GM12878 (cell line): ENCODE results near the gene PTGIS. TPM values are rescaled to one million over a fixed set of nuclear protein-coding genes. Genes with fewer than 3 reads are reported as not detected.

Experiments used
- ATAC-seq: fragments of 200-7000 bp; cut with Tn5 transposase; 3 replicates; pipeline ENCODE4 v1.9.1; 2020; ENCODE audit warnings: mild to moderate bottlenecking, moderate library complexity
- BruUV-seq: library from RNA; stranded (reverse); fragments of 400-500 nt; replicated peaks from 2 replicates; lab custom pipeline; 2021; lab: Mats Ljungman, UMichigan
- CTCF ChIA-PET: fragments of 300-600 bp; sonication (Branson Sonifier 250); formaldehyde crosslinking; extraction: SDS; loops from one replicate; lab custom pipeline; 2021; ENCODE audit warnings: inconsistent platforms; lab: Yijun Ruan, JAX
- POLR2A ChIA-PET: fragments of 350-600 bp; formaldehyde crosslinking; extraction: SDS; loops from one replicate; lab custom pipeline; 2021; ENCODE audit warnings: inconsistent platforms; lab: Charles Lee
- RAD21 ChIA-PET: fragments of 300-600 bp; sonication (Branson Sonifier 250); formaldehyde crosslinking; loops from one replicate; lab custom pipeline; 2023; ENCODE audit warnings: antibody characterized with exemption; ENCODE audit not compliant: unreplicated experiment; lab: Charles Lee
- SMC1A ChIA-PET: fragments of 300-600 bp; sonication (Branson Sonifier 250); formaldehyde crosslinking; loops from one replicate; lab custom pipeline; 2023; ENCODE audit not compliant: unreplicated experiment, uncharacterized antibody; lab: Charles Lee
- DNase-seq: peaks from one replicate; pipeline ENCODE4 v3.0.0-alpha.2; 2011; ENCODE audit warnings: low read depth, low spot score
- FAIRE-seq: peaks from 3 replicates; lab custom pipeline; 2011; peaks lifted over from hg19 to GRCh38; lab: Jason Lieb, UNC
- H2AFZ ChIP-seq: 2 replicates; pipeline ENCODE4 v1.6.0; 2011; ENCODE audit warnings: low read depth, low read length, control low read depth; ENCODE audit not compliant: control insufficient read depth
- H3K27ac ChIP-seq: 2 replicates; pipeline ENCODE4 v1.5.1; 2011; ENCODE audit warnings: control low read depth; ENCODE audit not compliant: control insufficient read depth, insufficient read depth
- H3K27me3 ChIP-seq, 2 experiments: replicated peaks in 1 of 2; 2 replicates each; pipeline versions ENCODE4 v1.6.0 to v1.6.1; 2011; ENCODE audit warnings: low read length in 1 of 2; ENCODE audit not compliant: control insufficient read depth in 2 of 2, insufficient read depth in 2 of 2
- H3K36me3 ChIP-seq, 2 experiments: 2 replicates each; pipeline ENCODE4 v1.5.1; 2011; ENCODE audit warnings: low read length in 1 of 2; ENCODE audit not compliant: control insufficient read depth in 2 of 2, insufficient read depth in 2 of 2
- H3K4me1 ChIP-seq: 2 replicates; pipeline ENCODE4 v1.6.1; 2011; ENCODE audit warnings: mild to moderate bottlenecking, low read length, moderate library complexity, mixed read lengths; ENCODE audit not compliant: control insufficient read depth, insufficient read depth
- H3K4me2 ChIP-seq: 2 replicates; pipeline ENCODE4 v1.6.0; 2011; ENCODE audit warnings: control low read depth; ENCODE audit not compliant: control insufficient read depth, insufficient read depth
- H3K4me3 ChIP-seq: fragments of 200-600 bp; sonication (generic); 2 replicates; pipeline ENCODE4 v1.5.1; 2016
- H3K79me2 ChIP-seq: 2 replicates; pipeline ENCODE4 v1.6.0; 2011; ENCODE audit warnings: low read length; ENCODE audit not compliant: control insufficient read depth, insufficient read depth
- H3K9ac ChIP-seq: 2 replicates; pipeline ENCODE4 v1.8.0; 2011; ENCODE audit warnings: low read length, control low read depth, mixed read lengths; ENCODE audit not compliant: control insufficient read depth, insufficient read depth
- H3K9me3 ChIP-seq: replicated peaks from 3 replicates; pipeline ENCODE4 v1.5.1; 2011; ENCODE audit warnings: mild to moderate bottlenecking, low read length; ENCODE audit not compliant: control insufficient read depth, insufficient read depth
- H4K20me1 ChIP-seq: 2 replicates; pipeline ENCODE4 v1.6.0; 2011; ENCODE audit not compliant: control insufficient read depth, insufficient read depth
- ASH2L ChIP-seq: fragments of 300-600, 200-600 bp; sonication (generic); IDR thresholded peaks from 2 replicates; pipeline ENCODE4 v1.6.1; 2017; ENCODE audit warnings: low read depth, mild to moderate bottlenecking, borderline replicate concordance
- BHLHE40 ChIP-seq, 2 experiments: fragments of 450-650 bp in 1 of 2; IDR thresholded peaks; 2 replicates each; pipeline ENCODE4 v1.6.1; 2011 to 2017; ENCODE audit warnings: low read depth in 2 of 2, borderline replicate concordance in 1 of 2, improper control_type of control experiment in 1 of 2, low read length in 1 of 2, mild to moderate bottlenecking in 1 of 2
- BRCA1 ChIP-seq: IDR thresholded peaks from 2 replicates; pipeline ENCODE4 v1.6.1; 2011; ENCODE audit warnings: low read depth, low read length, improper control_type of control experiment
- ESRRA ChIP-seq: IDR thresholded peaks from 2 replicates; pipeline ENCODE4 v1.6.1; 2012; ENCODE audit warnings: mild to moderate bottlenecking, low read length, improper control_type of control experiment
- EZH2 ChIP-seq: IDR thresholded peaks from 2 replicates; pipeline ENCODE4 v1.6.1; 2012; ENCODE audit warnings: low read depth, mild to moderate bottlenecking, control low read depth, inconsistent platforms, low read length, borderline replicate concordance; ENCODE audit not compliant: control insufficient read depth
- FOXM1 ChIP-seq: IDR thresholded peaks from 2 replicates; pipeline ENCODE4 v1.6.1; 2012; ENCODE audit warnings: low read depth, mild to moderate bottlenecking, inconsistent platforms, low read length, moderate library complexity
- JUND ChIP-seq: IDR thresholded peaks from 2 replicates; pipeline ENCODE4 v1.6.1; 2012; ENCODE audit warnings: low read depth, mild to moderate bottlenecking, low read length, improper control_type of control experiment, moderate library complexity
- MYC ChIP-seq: IDR thresholded peaks from 2 replicates; pipeline ENCODE4 v1.6.1; 2011; ENCODE audit warnings: mild to moderate bottlenecking, low read length, moderate library complexity, inconsistent platforms; ENCODE audit not compliant: insufficient read depth, insufficient replicate concordance, insufficient read length, severe bottlenecking
- RUNX3 ChIP-seq: IDR thresholded peaks from 2 replicates; pipeline ENCODE4 v1.6.1; 2012; ENCODE audit warnings: low read length, inconsistent platforms
- ZBED1 ChIP-seq: IDR thresholded peaks from 2 replicates; pipeline ENCODE4 v1.6.1; 2016; ENCODE audit warnings: borderline replicate concordance
- ZNF24 ChIP-seq: fragments of 450-650 bp; IDR thresholded peaks from 2 replicates; pipeline ENCODE4 v1.6.1; 2017; ENCODE audit warnings: antibody characterized with exemption, mild to moderate bottlenecking
- WGBS: methylation state at CpG from one replicate; pipeline ENCODE4 v1.1.6; 2016; ENCODE audit warnings: low lambda C conversion rate; ENCODE audit not compliant: insufficient replicate concordance, insufficient coverage; ENCODE audit errors: missing lambda C conversion rate; 5-methylcytosine and 5-hydroxymethylcytosine counted together
- in situ Hi-C: fragments of 300-500 bp; cut with MboI; formaldehyde crosslinking; loops from 9 replicates; pipeline ENCODE4 v1.14.3; 2018; ENCODE audit warnings: mixed read lengths
- intact Hi-C: fragments of 100-400 bp; cut with micrococcal nuclease; formaldehyde crosslinking; loops from one replicate; pipeline ENCODE4 v1.14.2; 2022; ENCODE audit not compliant: unreplicated experiment
- polyA plus RNA-seq, 11 experiments: library from polyadenylated mRNA; depleted of rRNA in 4 of 11; unstranded in 6 of 11; stranded (reverse) in 5 of 11; fragments of >200 nt; fragmentation: Nextera tagmentation in 4 of 11; fragmentation: Illumina TruSeq in 1 of 11; extraction: Ambion mirVana in 4 of 11; extraction: Trizol in 1 of 11; gene quantifications; 1 replicate in 1 of 11; 2 replicates in 10 of 11; pipeline versions ENCODE4 v1.2.1 to v1.2.3, GENCODE V29; 2011 to 2016; ENCODE audit warnings: inconsistent platforms in 2 of 11, missing spikeins in 2 of 11, low read depth in 1 of 11
- total RNA-seq, 4 experiments: library from RNA; depleted of rRNA in 3 of 4; stranded (reverse); fragments of >200 nt in 3 of 4; fragmentation: Illumina TruSeq in 1 of 4; extraction: Trizol in 1 of 4; gene quantifications; 2 replicates each; pipeline versions ENCODE4 v1.2.1 to v1.2.3, GENCODE V29; 2013 to 2021
- TF ChIP-seq, protein P1 (sequence below): IDR thresholded peaks from 2 replicates; pipeline ENCODE4 v1.6.1; 2011; ENCODE audit warnings: low read depth, low read length, improper control_type of control experiment, borderline replicate concordance
- TF ChIP-seq, protein P2 (sequence below): fragments of 450-650 bp; conservative IDR thresholded peaks from 2 replicates; pipeline ENCODE4 v1.6.1; 2017; ENCODE audit warnings: mild to moderate bottlenecking, moderate library complexity
- TF ChIP-seq, protein P3 (sequence below): IDR thresholded peaks from 2 replicates; pipeline ENCODE4 v1.6.1; 2012; ENCODE audit warnings: improper control_type of control experiment, low read depth, low read length; ENCODE audit not compliant: insufficient replicate concordance

Gene PTGIS
- total and polyA plus RNA-seq, 10 of the 15 experiments (the other 5 are each of a cell fraction or from before 2014, with no cell fraction given), result 0.10 TPM; not detected in 9

DNA sequence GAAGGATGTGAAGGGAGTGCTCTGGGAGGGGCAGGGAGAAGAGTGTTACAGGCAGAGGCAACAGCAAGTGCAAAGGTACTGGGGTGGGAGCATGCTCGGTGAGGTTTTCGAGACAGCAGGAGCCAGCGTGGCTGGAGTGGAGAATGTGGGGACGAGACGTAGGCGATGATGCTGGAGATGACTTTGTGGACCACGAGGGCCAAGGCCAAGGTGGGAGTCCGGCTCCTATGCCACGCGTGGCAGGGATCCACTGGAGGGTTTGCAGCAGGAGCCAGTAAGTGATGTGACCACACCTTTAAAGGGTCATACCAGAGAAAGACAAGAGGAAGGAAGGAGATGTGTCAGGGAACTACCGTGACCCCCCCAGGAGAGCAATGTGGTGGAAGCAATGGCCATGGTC is 7.3 kb downstream of the PTGIS start (continued):
- TF ChIP-seq, protein P1, sequence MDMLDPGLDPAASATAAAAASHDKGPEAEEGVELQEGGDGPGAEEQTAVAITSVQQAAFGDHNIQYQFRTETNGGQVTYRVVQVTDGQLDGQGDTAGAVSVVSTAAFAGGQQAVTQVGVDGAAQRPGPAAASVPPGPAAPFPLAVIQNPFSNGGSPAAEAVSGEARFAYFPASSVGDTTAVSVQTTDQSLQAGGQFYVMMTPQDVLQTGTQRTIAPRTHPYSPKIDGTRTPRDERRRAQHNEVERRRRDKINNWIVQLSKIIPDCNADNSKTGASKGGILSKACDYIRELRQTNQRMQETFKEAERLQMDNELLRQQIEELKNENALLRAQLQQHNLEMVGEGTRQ, result no peak
- no peak for TF ChIP-seq FOXM1
- no peak for TF ChIP-seq JUND

DNA sequence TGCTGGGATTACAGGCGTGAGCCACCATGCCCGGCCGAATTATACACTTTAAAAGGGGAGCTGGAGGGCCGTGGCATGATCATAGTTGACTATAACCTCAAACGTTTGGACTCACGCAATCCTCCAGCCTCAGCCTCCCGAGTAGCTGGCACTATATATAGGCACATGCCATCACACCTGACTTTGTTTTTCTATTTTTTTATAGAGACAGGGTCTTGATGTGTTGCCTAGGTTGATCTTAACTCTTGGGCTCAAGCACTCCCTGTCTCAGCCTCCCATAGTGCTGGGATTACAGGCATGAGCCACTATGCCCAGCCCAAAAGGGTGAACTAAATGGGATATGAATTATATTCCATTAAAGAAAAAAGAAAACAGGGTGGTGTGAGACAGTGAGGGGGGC is 7.8 kb downstream of the PTGIS start:
- no peak overlapping the region for H3K9ac ChIP-seq
- no peaks in the 10 kb centered on the region for H3K9me3 ChIP-seq
- no peak overlapping the region for H3K27ac ChIP-seq
- intact Hi-C loops (no loop called here), in situ Hi-C loops (no loop called here)
- H4K20me1 ChIP-seq, result no peaks in the 10 kb centered on the region
- FAIRE-seq (no peak), ATAC-seq (no peak), DNase-seq (no peak)
- no peaks in the 10 kb centered on the region for H3K79me2 ChIP-seq
- no peaks in the 10 kb centered on the region for H3K4me1 ChIP-seq
- ChIA-PET CTCF (no interaction called here), POLR2A (no interaction called here), SMC1A (no interaction called here), RAD21 (no interaction called here)
- 7% methylated on average over 7 of the region's 7 CpGs for WGBS
- no peaks in the 10 kb centered on the region for H3K36me3 ChIP-seq
- H3K4me2 ChIP-seq, result no peak overlapping the region
- H2AFZ ChIP-seq, result no peak overlapping the region
- H3K4me3 ChIP-seq, result no peak overlapping the region
- peaks cover 2 to 5% of the 10 kb centered on the region in 2 experiments; a peak in 3 of 4 replicates for H3K27me3 ChIP-seq
- BruUV-seq, result no TSS peak
- TF ChIP-seq BRCA1, result no peak
- TF ChIP-seq, protein P2, sequence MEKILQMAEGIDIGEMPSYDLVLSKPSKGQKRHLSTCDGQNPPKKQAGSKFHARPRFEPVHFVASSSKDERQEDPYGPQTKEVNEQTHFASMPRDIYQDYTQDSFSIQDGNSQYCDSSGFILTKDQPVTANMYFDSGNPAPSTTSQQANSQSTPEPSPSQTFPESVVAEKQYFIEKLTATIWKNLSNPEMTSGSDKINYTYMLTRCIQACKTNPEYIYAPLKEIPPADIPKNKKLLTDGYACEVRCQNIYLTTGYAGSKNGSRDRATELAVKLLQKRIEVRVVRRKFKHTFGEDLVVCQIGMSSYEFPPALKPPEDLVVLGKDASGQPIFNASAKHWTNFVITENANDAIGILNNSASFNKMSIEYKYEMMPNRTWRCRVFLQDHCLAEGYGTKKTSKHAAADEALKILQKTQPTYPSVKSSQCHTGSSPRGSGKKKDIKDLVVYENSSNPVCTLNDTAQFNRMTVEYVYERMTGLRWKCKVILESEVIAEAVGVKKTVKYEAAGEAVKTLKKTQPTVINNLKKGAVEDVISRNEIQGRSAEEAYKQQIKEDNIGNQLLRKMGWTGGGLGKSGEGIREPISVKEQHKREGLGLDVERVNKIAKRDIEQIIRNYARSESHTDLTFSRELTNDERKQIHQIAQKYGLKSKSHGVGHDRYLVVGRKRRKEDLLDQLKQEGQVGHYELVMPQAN, result no peak
- TF ChIP-seq EZH2, result no peak
- TF ChIP-seq ZNF24, result no peak
- TF ChIP-seq ASH2L, result no peak
- TF ChIP-seq ESRRA, result no peak
- TF ChIP-seq ZBED1, result no peak
- no peak for TF ChIP-seq MYC
- TF ChIP-seq, protein P3, sequence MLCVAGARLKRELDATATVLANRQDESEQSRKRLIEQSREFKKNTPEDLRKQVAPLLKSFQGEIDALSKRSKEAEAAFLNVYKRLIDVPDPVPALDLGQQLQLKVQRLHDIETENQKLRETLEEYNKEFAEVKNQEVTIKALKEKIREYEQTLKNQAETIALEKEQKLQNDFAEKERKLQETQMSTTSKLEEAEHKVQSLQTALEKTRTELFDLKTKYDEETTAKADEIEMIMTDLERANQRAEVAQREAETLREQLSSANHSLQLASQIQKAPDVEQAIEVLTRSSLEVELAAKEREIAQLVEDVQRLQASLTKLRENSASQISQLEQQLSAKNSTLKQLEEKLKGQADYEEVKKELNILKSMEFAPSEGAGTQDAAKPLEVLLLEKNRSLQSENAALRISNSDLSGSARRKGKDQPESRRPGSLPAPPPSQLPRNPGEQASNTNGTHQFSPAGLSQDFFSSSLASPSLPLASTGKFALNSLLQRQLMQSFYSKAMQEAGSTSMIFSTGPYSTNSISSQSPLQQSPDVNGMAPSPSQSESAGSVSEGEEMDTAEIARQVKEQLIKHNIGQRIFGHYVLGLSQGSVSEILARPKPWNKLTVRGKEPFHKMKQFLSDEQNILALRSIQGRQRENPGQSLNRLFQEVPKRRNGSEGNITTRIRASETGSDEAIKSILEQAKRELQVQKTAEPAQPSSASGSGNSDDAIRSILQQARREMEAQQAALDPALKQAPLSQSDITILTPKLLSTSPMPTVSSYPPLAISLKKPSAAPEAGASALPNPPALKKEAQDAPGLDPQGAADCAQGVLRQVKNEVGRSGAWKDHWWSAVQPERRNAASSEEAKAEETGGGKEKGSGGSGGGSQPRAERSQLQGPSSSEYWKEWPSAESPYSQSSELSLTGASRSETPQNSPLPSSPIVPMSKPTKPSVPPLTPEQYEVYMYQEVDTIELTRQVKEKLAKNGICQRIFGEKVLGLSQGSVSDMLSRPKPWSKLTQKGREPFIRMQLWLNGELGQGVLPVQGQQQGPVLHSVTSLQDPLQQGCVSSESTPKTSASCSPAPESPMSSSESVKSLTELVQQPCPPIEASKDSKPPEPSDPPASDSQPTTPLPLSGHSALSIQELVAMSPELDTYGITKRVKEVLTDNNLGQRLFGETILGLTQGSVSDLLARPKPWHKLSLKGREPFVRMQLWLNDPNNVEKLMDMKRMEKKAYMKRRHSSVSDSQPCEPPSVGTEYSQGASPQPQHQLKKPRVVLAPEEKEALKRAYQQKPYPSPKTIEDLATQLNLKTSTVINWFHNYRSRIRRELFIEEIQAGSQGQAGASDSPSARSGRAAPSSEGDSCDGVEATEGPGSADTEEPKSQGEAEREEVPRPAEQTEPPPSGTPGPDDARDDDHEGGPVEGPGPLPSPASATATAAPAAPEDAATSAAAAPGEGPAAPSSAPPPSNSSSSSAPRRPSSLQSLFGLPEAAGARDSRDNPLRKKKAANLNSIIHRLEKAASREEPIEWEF, result no peak
- TF ChIP-seq BHLHE40 (IDR thresholded peaks at IDR 0.05; ENCODE audit: borderline replicate concordance in 1 of 2, low read depth in 2 of 2, low read length in 1 of 2), result no peak
- no peak for TF ChIP-seq RUNX3
